ENCODE data around the gene ZNF133.
"Not testable (repeated sequence)": the region's sequence is repeated elsewhere in the genome, so short reads cannot be mapped to it uniquely, and the experiment has no call there.

The ZNF133 gene

GRCh38 chr20:18326990-18327389, 38.7 kb downstream of the ZNF133 start:
- no peak for DNase-seq (ENCODE audit: low spot score)
- TF ChIP-seq CTCF (IDR thresholded peaks at IDR 0.05; ENCODE audit: borderline replicate concordance, control extremely low read depth, extremely low read depth, insufficient read depth, missing control alignments), result no peak
- in situ Hi-C loops (cut with MboI; ENCODE audit: low sequenced_read_pairs, unreplicated experiment), result no loop called here

- in situ Hi-C loops (cut with MboI; ENCODE audit: low sequenced_read_pairs, unreplicated experiment), result no loop called here
- no peak for DNase-seq (ENCODE audit: low spot score)
- no peak for TF ChIP-seq CTCF (IDR thresholded peaks at IDR 0.05; ENCODE audit: borderline replicate concordance, control extremely low read depth, extremely low read depth, insufficient read depth, missing control alignments)
Measured at GRCh38 chr20:18331694-18332093, 43.4 kb downstream of the ZNF133 start.

- DNase-seq (ENCODE audit: low spot score); in situ Hi-C loops (cut with MboI; ENCODE audit: low sequenced_read_pairs, unreplicated experiment): not testable (repeated sequence)
Measured at GRCh38 chr20:18349749-18350148, 61.4 kb downstream of the ZNF133 start.

- TF ChIP-seq CTCF (IDR thresholded peaks at IDR 0.05; ENCODE audit: borderline replicate concordance, control extremely low read depth, extremely low read depth, insufficient read depth, missing control alignments), result no peak
- in situ Hi-C loops (cut with MboI; ENCODE audit: low sequenced_read_pairs, unreplicated experiment), result no loop called here
- no peak for DNase-seq (ENCODE audit: low spot score)
Measured at GRCh38 chr20:18359854-18360253, 71.5 kb downstream of the ZNF133 start.

GRCh38 chr20:18360635-18361034, 72.3 kb downstream of the ZNF133 start:
- in situ Hi-C loops (cut with MboI; ENCODE audit: low sequenced_read_pairs, unreplicated experiment), result no loop called here
- TF ChIP-seq CTCF (IDR thresholded peaks at IDR 0.05; ENCODE audit: borderline replicate concordance, control extremely low read depth, extremely low read depth, insufficient read depth, missing control alignments), result no peak
- DNase-seq (ENCODE audit: low spot score), result no peak

GRCh38 chr20:18361678-18362077, 73.4 kb downstream of the ZNF133 start:
- in situ Hi-C loops (cut with MboI; ENCODE audit: low sequenced_read_pairs, unreplicated experiment), result no loop called here
- TF ChIP-seq CTCF (IDR thresholded peaks at IDR 0.05; ENCODE audit: borderline replicate concordance, control extremely low read depth, extremely low read depth, insufficient read depth, missing control alignments), result no peak
- DNase-seq (ENCODE audit: low spot score), result no peak

GRCh38 chr20:18362916-18363315, 74.6 kb downstream of the ZNF133 start:
- TF ChIP-seq CTCF (IDR thresholded peaks at IDR 0.05; ENCODE audit: borderline replicate concordance, control extremely low read depth, extremely low read depth, insufficient read depth, missing control alignments), result no peak
- in situ Hi-C loops (cut with MboI; ENCODE audit: low sequenced_read_pairs, unreplicated experiment), result no loop called here
- no peak for DNase-seq (ENCODE audit: low spot score)
